WI38 (cell line): ENCODE measurements around the gene SIL1.

Experiments used
- H3K4me3 ChIP-seq: 2 replicates; pipeline ENCODE4 v1.5.1; 2011; ENCODE audit warnings: low read depth, mild to moderate bottlenecking, control low read depth, low read length
- CTCF ChIP-seq: IDR thresholded peaks from 2 replicates; pipeline ENCODE4 v1.5.1; 2012; ENCODE audit warnings: low read depth, mild to moderate bottlenecking, control low read depth, low read length

SIL1 gene

GRCh38 chr5:139158791-139159190, 39.4 kb downstream of the SIL1 start:
- H3K4me3 ChIP-seq: no peak overlapping the region
- no peak for TF ChIP-seq CTCF

- TF ChIP-seq CTCF: no peak
- no peak overlapping the region for H3K4me3 ChIP-seq
Observed at GRCh38 chr5:139157556-139157955, 40.6 kb downstream of the SIL1 start.

- TF ChIP-seq CTCF: no peak
- H3K4me3 ChIP-seq: no peak overlapping the region
Observed at GRCh38 chr5:139156814-139157213, 41.4 kb downstream of the SIL1 start.

GRCh38 chr5:139155333-139155732, 42.8 kb downstream of the SIL1 start:
- no peak for TF ChIP-seq CTCF

GRCh38 chr5:139151902-139152301, 46.3 kb downstream of the SIL1 start:
- no peak for TF ChIP-seq CTCF

More at GRCh38 chr5:139155333-139155732, 42.8 kb downstream of the SIL1 start:
- H3K4me3 ChIP-seq: no peak overlapping the region

GRCh38 chr5:139150367-139150999, 47.7 kb downstream of the SIL1 start:
- H3K4me3 ChIP-seq: no peak overlapping the region
- no peak for TF ChIP-seq CTCF

More at GRCh38 chr5:139151902-139152301, 46.3 kb downstream of the SIL1 start:
- no peak overlapping the region for H3K4me3 ChIP-seq

GRCh38 chr5:139149477-139150199, 48.5 kb downstream of the SIL1 start:
- H3K4me3 ChIP-seq: no peak overlapping the region
- no peak for TF ChIP-seq CTCF
